T-helper 2 cell (primary cell): ENCODE data around the gene PIP5K1B.
A peak's percentile ranks its signal among the peaks of the same experiment; 100 is the strongest.
"Not testable (repeated sequence)": the region's sequence is repeated elsewhere in the genome, so short reads cannot be mapped to it uniquely, and the experiment has no call there.

Experiments used
- DNase-seq, 5 experiments: peaks; one replicate each; pipeline versions ENCODE4 v3.0.0 to v3.0.0-alpha.2; 2012 to 2022
- total RNA-seq, 2 donors: gene quantifications; one replicate each; lab custom pipeline; 2026; lab: John Stamatoyannopoulos, UW

PIP5K1B gene
- total RNA-seq: 0.34 to 0.62 reads per million in 2 donors

GRCh38 chr9:68704814-68705530 is at the start of gene PIP5K1B:
Gene PIP5K1B, plus strand, starts transcription at chr9:68705240. Its CDS starts 117,375 bp downstream, at chr9:68822615.
- peak in 1 of 5 experiments; percentile 84 for DNase-seq

GRCh38 chr9:68664036-68664435 is 41.0 kb upstream of the PIP5K1B start:
- no peak for DNase-seq

GRCh38 chr9:68668127-68668526 is 36.9 kb upstream of the PIP5K1B start:
- DNase-seq: no peak

GRCh38 chr9:68669218-68669617 is 35.8 kb upstream of the PIP5K1B start:
- DNase-seq: no peak

- DNase-seq: no peak
These were observed 32.8 kb upstream of the PIP5K1B start for GRCh38 chr9:68672215-68672614.

- DNase-seq: peak in 1 of 5 experiments; percentile 2
These were observed 32.4 kb upstream of the PIP5K1B start for GRCh38 chr9:68672625-68673024.

- DNase-seq: peak in 1 of 5 experiments; percentile 9
These were observed 26.6 kb upstream of the PIP5K1B start for GRCh38 chr9:68678430-68678829.

GRCh38 chr9:68683433-68683832 is 21.6 kb upstream of the PIP5K1B start:
- peak in 1 of 5 experiments; percentile 21 for DNase-seq

- no peak for DNase-seq
These were observed 19.8 kb upstream of the PIP5K1B start for GRCh38 chr9:68685213-68685612.

- DNase-seq: peak in 1 of 5 experiments; percentile 16
These were observed 19.3 kb upstream of the PIP5K1B start for GRCh38 chr9:68685770-68686169.

GRCh38 chr9:68690088-68690487 is 15.0 kb upstream of the PIP5K1B start:
- no peak for DNase-seq

GRCh38 chr9:68692519-68692918 is 12.5 kb upstream of the PIP5K1B start:
- DNase-seq: no peak

GRCh38 chr9:68694125-68694524 is 10.9 kb upstream of the PIP5K1B start:
- no peak for DNase-seq

GRCh38 chr9:68697851-68698250 is 7.2 kb upstream of the PIP5K1B start:
- no peak for DNase-seq

GRCh38 chr9:68698943-68699509 is 6.0 kb upstream of the PIP5K1B start:
- no peak for DNase-seq

- DNase-seq: not testable (repeated sequence)
These were observed 5.4 kb upstream of the PIP5K1B start for GRCh38 chr9:68699625-68700024.

GRCh38 chr9:68702493-68702892 is 2.5 kb upstream of the PIP5K1B start:
- no peak for DNase-seq

- no peak for DNase-seq
These were observed 1.4 kb upstream of the PIP5K1B start for GRCh38 chr9:68703672-68704071.

GRCh38 chr9:68704498-68704813 is 584 bp upstream of the PIP5K1B start:
- DNase-seq: no peak

GRCh38 chr9:68705531-68706362 is 707 bp downstream of the PIP5K1B start:
- peak in 1 of 5 experiments; percentile 45 for DNase-seq

GRCh38 chr9:68706363-68707201 is 1.5 kb downstream of the PIP5K1B start:
- peak in 1 of 5 experiments; percentile 55 for DNase-seq

- no peak for DNase-seq
These were observed 2.9 kb downstream of the PIP5K1B start for GRCh38 chr9:68707801-68708488.
